ENCODE data around the gene CTBP2.

Gene CTBP2

GRCh38 chr10:125011171-125011925 is 149.0 kb downstream of the CTBP2 start:
- WGBS, 2 experiments (ENCODE audit: insufficient coverage in 2 of 2) = 94% methylated on average over 11 to 13 of the region's 16 CpGs
- Histone ChIP-seq H3K27ac (ENCODE audit: low read depth, low read length, severe bottlenecking) (no peak overlapping the region), H3K4me3 (ENCODE audit: extremely low read depth, insufficient read depth, low read length, poor library complexity, severe bottlenecking) (no peak overlapping the region), H3K9me3 (ENCODE audit: control insufficient read depth, low read length) (no peaks in the 10 kb centered on the region), H3K36me3 (ENCODE audit: control insufficient read depth, insufficient read depth, low read length) (peaks cover 77% of the 10 kb centered on the region), H3K4me1 (ENCODE audit: control insufficient read depth, insufficient read depth, low read length, poor library complexity, severe bottlenecking) (peaks cover 4% of the 10 kb centered on the region)

GRCh38 chr10:125010362-125010761 is 150.0 kb downstream of the CTBP2 start:
- peaks cover 4% of the 10 kb centered on the region for H3K4me1 ChIP-seq (ENCODE audit: control insufficient read depth, insufficient read depth, low read length, poor library complexity, severe bottlenecking)
- H3K36me3 ChIP-seq (ENCODE audit: control insufficient read depth, insufficient read depth, low read length) = peaks cover 74% of the 10 kb centered on the region
- no peaks in the 10 kb centered on the region for H3K9me3 ChIP-seq (ENCODE audit: control insufficient read depth, low read length)
- no peak overlapping the region for H3K27ac ChIP-seq (ENCODE audit: low read depth, low read length, severe bottlenecking)
- 93 to 98% methylated on average over 4 of the region's 5 CpGs for WGBS, 2 experiments (ENCODE audit: insufficient coverage in 2 of 2)
- H3K4me3 ChIP-seq (ENCODE audit: extremely low read depth, insufficient read depth, low read length, poor library complexity, severe bottlenecking) = no peak overlapping the region

- Histone ChIP-seq H3K36me3 (ENCODE audit: control insufficient read depth, insufficient read depth, low read length) (peaks cover 75% of the 10 kb centered on the region), H3K27ac (ENCODE audit: low read depth, low read length, severe bottlenecking) (no peak overlapping the region), H3K4me1 (ENCODE audit: control insufficient read depth, insufficient read depth, low read length, poor library complexity, severe bottlenecking) (peaks cover 4% of the 10 kb centered on the region), H3K4me3 (ENCODE audit: extremely low read depth, insufficient read depth, low read length, poor library complexity, severe bottlenecking) (no peak overlapping the region), H3K9me3 (ENCODE audit: control insufficient read depth, low read length) (no peaks in the 10 kb centered on the region)
- WGBS, 2 experiments (ENCODE audit: insufficient coverage in 2 of 2) = 91 to 96% methylated on average over 13 to 14 of the region's 15 CpGs
These were observed 150.7 kb downstream of the CTBP2 start for GRCh38 chr10:125009661-125010161.

DNA sequence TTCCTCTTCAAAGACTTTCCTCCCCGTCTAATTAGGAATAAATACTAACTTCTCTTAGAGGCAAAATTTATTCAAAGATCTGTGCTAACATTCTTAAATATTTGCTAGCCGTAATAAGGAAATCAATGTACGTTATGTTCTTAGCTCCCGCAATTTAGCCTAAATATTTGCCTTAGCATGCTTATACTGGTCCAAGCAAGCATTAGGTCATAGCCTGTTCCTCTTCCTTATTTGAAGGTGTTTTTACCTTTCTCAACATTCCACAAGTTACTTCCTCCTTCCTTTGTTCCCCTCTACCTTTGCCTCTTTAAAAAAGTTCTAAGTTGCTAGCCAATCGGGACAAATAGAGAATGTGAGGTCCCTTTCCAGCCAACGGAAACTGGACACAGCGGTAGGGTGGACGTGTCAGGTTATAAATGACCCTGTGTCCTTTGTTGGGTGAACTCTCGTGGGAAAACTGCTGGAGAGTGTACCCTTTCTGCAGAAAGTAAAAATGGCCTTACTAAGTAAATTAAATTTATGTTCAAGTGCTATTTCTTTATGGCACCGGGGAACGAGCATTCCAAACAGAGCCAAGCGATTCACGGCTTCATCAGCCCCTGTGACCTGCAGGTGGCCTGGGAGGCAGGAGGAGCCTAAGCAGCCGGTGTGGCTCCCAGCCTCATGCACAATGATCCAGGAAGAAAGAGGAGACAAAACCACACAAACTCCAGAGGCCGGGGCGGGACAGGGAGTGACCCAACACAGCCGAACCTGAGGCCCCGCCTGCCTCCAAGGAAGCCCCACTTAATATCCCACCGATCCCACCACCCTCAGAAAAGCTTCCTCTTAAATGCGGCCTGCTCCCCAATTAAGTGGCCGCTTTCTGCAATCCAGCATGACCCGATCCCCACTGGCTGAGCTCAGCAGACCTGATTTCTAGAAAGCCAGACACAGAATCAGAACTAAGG is 151.4 kb downstream of the CTBP2 start:
- no peak overlapping the region for H3K4me3 ChIP-seq (ENCODE audit: extremely low read depth, insufficient read depth, low read length, poor library complexity, severe bottlenecking)
- no peaks in the 10 kb centered on the region for H3K9me3 ChIP-seq (ENCODE audit: control insufficient read depth, low read length)
- H3K27ac ChIP-seq (ENCODE audit: low read depth, low read length, severe bottlenecking) = no peak overlapping the region
- peaks cover 77% of the 10 kb centered on the region for H3K36me3 ChIP-seq (ENCODE audit: control insufficient read depth, insufficient read depth, low read length)
- 86 to 92% methylated on average over 18 to 19 of the region's 22 CpGs for WGBS, 2 experiments (ENCODE audit: insufficient coverage in 2 of 2)
- H3K4me1 ChIP-seq (ENCODE audit: control insufficient read depth, insufficient read depth, low read length, poor library complexity, severe bottlenecking) = peaks cover 4% of the 10 kb centered on the region

GRCh38 chr10:125007436-125007835 is 152.9 kb downstream of the CTBP2 start:
- Histone ChIP-seq H3K27ac (ENCODE audit: low read depth, low read length, severe bottlenecking) (no peak overlapping the region), H3K36me3 (ENCODE audit: control insufficient read depth, insufficient read depth, low read length) (peaks cover 78% of the 10 kb centered on the region)
- WGBS, 2 experiments (ENCODE audit: insufficient coverage in 2 of 2) = 90 to 93% methylated on average over 5 of the region's 6 CpGs

GRCh38 chr10:125006921-125007426 is 153.4 kb downstream of the CTBP2 start:
- H3K9me3 ChIP-seq (ENCODE audit: control insufficient read depth, low read length) = no peaks in the 10 kb centered on the region
- peaks cover 6% of the 10 kb centered on the region for H3K4me1 ChIP-seq (ENCODE audit: control insufficient read depth, insufficient read depth, low read length, poor library complexity, severe bottlenecking)
- no peak overlapping the region for H3K4me3 ChIP-seq (ENCODE audit: extremely low read depth, insufficient read depth, low read length, poor library complexity, severe bottlenecking)
- no peak overlapping the region for H3K27ac ChIP-seq (ENCODE audit: low read depth, low read length, severe bottlenecking)
- 90 to 95% methylated on average over 19 of the region's 19 CpGs for WGBS, 2 experiments (ENCODE audit: insufficient coverage in 2 of 2)
- H3K36me3 ChIP-seq (ENCODE audit: control insufficient read depth, insufficient read depth, low read length) = peaks cover 78% of the 10 kb centered on the region

More at GRCh38 chr10:125007436-125007835, 152.9 kb downstream of the CTBP2 start:
- H3K4me1 ChIP-seq (ENCODE audit: control insufficient read depth, insufficient read depth, low read length, poor library complexity, severe bottlenecking) = peaks cover 4% of the 10 kb centered on the region
- H3K4me3 ChIP-seq (ENCODE audit: extremely low read depth, insufficient read depth, low read length, poor library complexity, severe bottlenecking) = no peak overlapping the region
- no peaks in the 10 kb centered on the region for H3K9me3 ChIP-seq (ENCODE audit: control insufficient read depth, low read length)

DNA sequence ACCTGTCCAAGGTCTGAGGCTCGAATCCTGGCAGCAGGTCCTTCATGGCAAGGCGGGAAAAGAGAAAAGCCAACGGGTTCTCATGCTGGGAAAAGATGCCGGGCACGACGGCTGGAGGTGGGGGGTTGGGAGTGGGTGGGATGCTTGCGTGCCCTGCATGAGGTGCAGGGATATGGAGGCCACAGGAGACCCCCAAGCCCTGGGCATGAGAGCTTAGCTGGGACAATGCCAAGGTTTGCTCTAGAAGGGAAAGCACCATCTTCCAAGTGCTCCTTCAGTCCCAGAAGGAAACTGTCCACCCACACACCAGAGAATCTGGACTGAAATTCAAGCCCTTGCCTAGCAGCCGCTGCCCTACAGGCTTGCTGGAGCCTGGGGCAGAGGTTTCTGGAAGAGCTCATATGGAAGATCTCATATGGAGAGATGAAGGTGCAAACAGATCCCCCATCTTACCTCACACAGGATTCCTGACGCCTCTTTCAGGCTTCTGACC is 154.1 kb downstream of the CTBP2 start:
- H3K4me1 ChIP-seq (ENCODE audit: control insufficient read depth, insufficient read depth, low read length, poor library complexity, severe bottlenecking) = peaks cover 12% of the 10 kb centered on the region
- H3K27ac ChIP-seq (ENCODE audit: low read depth, low read length, severe bottlenecking) = no peak overlapping the region
- H3K36me3 ChIP-seq (ENCODE audit: control insufficient read depth, insufficient read depth, low read length) = peaks cover 76% of the 10 kb centered on the region
- 84 to 100% methylated on average over 1 to 2 of the region's 9 CpGs for WGBS, 2 experiments (ENCODE audit: insufficient coverage in 2 of 2)
- no peak overlapping the region for H3K4me3 ChIP-seq (ENCODE audit: extremely low read depth, insufficient read depth, low read length, poor library complexity, severe bottlenecking)
- H3K9me3 ChIP-seq (ENCODE audit: control insufficient read depth, low read length) = no peaks in the 10 kb centered on the region

DNA sequence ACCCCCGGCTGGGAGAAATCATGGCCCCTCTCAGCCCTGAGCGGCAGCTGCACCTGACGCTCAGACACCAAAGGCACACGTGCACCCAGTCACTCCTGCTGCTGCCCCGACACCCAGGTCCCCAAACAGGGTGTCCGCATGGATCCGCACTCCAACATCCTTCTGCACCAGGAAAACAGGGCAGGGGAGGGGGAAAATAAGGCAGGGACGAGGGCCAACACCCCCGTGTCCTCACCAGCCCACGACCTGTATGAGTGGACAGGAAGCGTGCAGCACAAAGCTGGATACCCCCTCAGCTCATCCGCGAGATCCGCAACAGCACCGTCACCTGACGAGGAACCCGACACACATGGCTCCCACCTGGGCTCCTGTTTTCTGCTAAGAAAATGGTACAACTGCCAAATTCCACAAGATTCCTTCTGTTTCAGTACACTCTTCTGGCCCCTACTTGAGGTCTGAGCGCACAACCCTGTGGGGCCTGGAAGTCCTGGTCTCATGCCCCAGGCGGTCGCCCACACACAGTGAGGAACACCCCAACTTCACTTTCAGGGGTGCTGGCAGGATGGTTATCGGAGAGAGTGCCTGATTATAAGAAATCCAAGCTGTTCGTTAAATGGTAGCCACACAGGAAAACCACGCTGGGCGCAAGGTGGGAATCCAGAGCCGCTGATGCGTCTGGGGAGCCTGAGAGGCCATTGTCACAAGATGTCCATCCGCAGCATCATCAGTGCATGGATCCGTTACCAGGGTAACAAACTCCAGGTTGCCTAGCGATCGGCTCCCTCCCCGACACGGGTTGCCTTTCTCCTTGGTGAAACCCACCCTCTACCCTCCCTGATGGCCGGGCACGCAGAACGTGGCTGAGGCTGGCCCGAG is 154.8 kb downstream of the CTBP2 start:
- Histone ChIP-seq H3K4me1 (ENCODE audit: control insufficient read depth, insufficient read depth, low read length, poor library complexity, severe bottlenecking) (peaks cover 12% of the 10 kb centered on the region), H3K27ac (ENCODE audit: low read depth, low read length, severe bottlenecking) (no peak overlapping the region), H3K4me3 (ENCODE audit: extremely low read depth, insufficient read depth, low read length, poor library complexity, severe bottlenecking) (no peak overlapping the region), H3K9me3 (ENCODE audit: control insufficient read depth, low read length) (no peaks in the 10 kb centered on the region), H3K36me3 (ENCODE audit: control insufficient read depth, insufficient read depth, low read length) (peaks cover 76% of the 10 kb centered on the region)
- 96 to 98% methylated on average over 27 to 33 of the region's 36 CpGs for WGBS, 2 experiments (ENCODE audit: insufficient coverage in 2 of 2)

DNA sequence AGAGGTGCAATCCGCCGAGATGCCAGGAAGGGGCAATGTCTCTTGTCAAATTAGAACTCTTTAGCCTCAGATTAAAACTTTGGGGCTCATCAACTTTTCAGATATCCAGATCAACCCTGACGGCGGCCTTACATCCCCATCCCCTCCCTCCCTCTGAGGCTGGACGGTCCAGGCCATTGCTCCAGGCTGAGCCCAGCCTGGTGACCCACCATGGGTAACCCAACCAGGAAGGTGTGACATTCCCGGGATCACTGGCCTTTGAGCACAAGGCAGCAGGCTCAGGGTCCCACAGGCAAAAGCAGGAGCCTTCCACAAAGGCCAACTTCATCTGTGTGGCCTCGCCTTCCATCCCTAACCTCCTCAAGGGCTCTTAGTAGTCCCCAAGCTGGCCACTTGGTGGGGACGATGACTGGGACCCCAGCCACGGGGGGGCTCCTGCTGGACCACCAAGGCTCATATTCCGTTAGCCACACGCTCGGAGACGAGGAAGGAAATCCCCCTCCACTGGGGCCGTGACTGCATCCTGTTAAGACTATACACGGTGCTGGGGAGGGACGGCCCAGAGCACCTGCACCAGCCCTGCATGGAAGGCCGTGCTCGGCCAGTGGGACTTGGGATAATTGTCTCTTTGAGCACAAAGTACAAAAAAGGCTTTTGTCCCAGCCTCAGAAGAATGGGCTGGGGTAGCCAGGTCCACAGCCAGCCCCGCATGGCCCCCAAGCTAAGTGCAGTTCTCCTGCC is 155.6 kb downstream of the CTBP2 start:
- Histone ChIP-seq H3K4me1 (ENCODE audit: control insufficient read depth, insufficient read depth, low read length, poor library complexity, severe bottlenecking) (peaks cover 11% of the 10 kb centered on the region), H3K9me3 (ENCODE audit: control insufficient read depth, low read length) (no peaks in the 10 kb centered on the region), H3K27ac (ENCODE audit: low read depth, low read length, severe bottlenecking) (no peak overlapping the region), H3K36me3 (ENCODE audit: control insufficient read depth, insufficient read depth, low read length) (peaks cover 75% of the 10 kb centered on the region), H3K4me3 (ENCODE audit: extremely low read depth, insufficient read depth, low read length, poor library complexity, severe bottlenecking) (no peak overlapping the region)
- WGBS, 2 experiments (ENCODE audit: insufficient coverage in 2 of 2) = 91 to 93% methylated on average over 10 to 19 of the region's 19 CpGs

Data from mesodermal cell (in vitro differentiated cells).